Measurements from ENCODE around the gene CUL1.

DNA sequence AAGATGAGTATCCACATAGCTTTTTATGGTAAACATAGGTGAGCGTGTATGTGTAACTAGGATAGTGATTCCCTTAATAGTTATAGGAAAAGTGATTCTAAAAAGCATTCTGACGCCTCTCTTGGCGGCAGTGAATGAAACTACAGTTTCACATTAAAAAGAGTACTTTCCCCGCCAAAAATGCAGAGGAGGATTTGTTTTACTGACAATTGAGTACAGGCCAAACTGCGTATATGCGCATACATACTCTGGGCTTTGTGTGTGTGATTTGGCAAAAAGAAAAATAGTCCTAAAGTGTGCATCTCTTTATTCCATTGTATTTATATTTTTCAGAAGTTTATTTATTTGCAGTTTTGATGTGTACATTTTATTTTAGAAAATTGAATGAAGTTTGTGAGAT lies 10.3 kb downstream of the CUL1 start:
- TF ChIP-seq POLR2AphosphoS5 (IDR thresholded peaks at IDR 0.05) = no peak
- TF ChIP-seq, protein P1, sequence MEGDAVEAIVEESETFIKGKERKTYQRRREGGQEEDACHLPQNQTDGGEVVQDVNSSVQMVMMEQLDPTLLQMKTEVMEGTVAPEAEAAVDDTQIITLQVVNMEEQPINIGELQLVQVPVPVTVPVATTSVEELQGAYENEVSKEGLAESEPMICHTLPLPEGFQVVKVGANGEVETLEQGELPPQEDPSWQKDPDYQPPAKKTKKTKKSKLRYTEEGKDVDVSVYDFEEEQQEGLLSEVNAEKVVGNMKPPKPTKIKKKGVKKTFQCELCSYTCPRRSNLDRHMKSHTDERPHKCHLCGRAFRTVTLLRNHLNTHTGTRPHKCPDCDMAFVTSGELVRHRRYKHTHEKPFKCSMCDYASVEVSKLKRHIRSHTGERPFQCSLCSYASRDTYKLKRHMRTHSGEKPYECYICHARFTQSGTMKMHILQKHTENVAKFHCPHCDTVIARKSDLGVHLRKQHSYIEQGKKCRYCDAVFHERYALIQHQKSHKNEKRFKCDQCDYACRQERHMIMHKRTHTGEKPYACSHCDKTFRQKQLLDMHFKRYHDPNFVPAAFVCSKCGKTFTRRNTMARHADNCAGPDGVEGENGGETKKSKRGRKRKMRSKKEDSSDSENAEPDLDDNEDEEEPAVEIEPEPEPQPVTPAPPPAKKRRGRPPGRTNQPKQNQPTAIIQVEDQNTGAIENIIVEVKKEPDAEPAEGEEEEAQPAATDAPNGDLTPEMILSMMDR (IDR thresholded peaks at IDR 0.05) = no peak
- no peak for TF ChIP-seq EP300 (IDR thresholded peaks at IDR 0.05)

Measured in upper lobe of left lung (tissue), 4 donors.